HG02763 (cell line): ENCODE measurements around the gene SLC9A9.

Source experiments
- ATAC-seq: cut with Tn5 transposase; IDR thresholded peaks from one replicate; pipeline ENCODE4 v1.9.1; 2021; ENCODE audit warnings: mild to moderate bottlenecking, moderate library complexity; ENCODE audit not compliant: unreplicated experiment

Gene SLC9A9

GRCh38 chr3:143337387-143337786 lies 510.9 kb downstream of the SLC9A9 start:
- no peak for ATAC-seq

- no peak for ATAC-seq
Observed at GRCh38 chr3:143334231-143334630, 514.0 kb downstream of the SLC9A9 start.

- ATAC-seq, result no peak
Observed at GRCh38 chr3:143333367-143333766, 514.9 kb downstream of the SLC9A9 start.

GRCh38 chr3:143332026-143332425 lies 516.2 kb downstream of the SLC9A9 start:
- ATAC-seq, result no peak

- ATAC-seq, result no peak
Observed at GRCh38 chr3:143331350-143331749, 516.9 kb downstream of the SLC9A9 start.

- ATAC-seq, result no peak
Observed at GRCh38 chr3:143330296-143330868, 517.9 kb downstream of the SLC9A9 start.

- no peak for ATAC-seq
Observed at GRCh38 chr3:143329567-143330211, 518.6 kb downstream of the SLC9A9 start.

- ATAC-seq, result no peak
Observed at GRCh38 chr3:143328451-143328850, 519.8 kb downstream of the SLC9A9 start.

- ATAC-seq, result no peak
Observed at GRCh38 chr3:143326983-143327778, 521.1 kb downstream of the SLC9A9 start.

- ATAC-seq, result no peak
Observed at GRCh38 chr3:143321058-143321769, 527.1 kb downstream of the SLC9A9 start.

GRCh38 chr3:143315766-143316165 lies 532.5 kb downstream of the SLC9A9 start:
- no peak for ATAC-seq

- ATAC-seq, result no peak
Observed at GRCh38 chr3:143314251-143315093, 533.8 kb downstream of the SLC9A9 start.

GRCh38 chr3:143313893-143314188 lies 534.4 kb downstream of the SLC9A9 start:
- ATAC-seq, result no peak

GRCh38 chr3:143313025-143313892 lies 535.0 kb downstream of the SLC9A9 start:
- no peak for ATAC-seq

- ATAC-seq, result no peak
Observed at GRCh38 chr3:143311096-143311495, 537.2 kb downstream of the SLC9A9 start.

GRCh38 chr3:143309705-143310104 lies 538.6 kb downstream of the SLC9A9 start:
- ATAC-seq, result no peak

- ATAC-seq, result peak; percentile 48
Observed at GRCh38 chr3:143307613-143308183, 540.6 kb downstream of the SLC9A9 start.

- ATAC-seq, result no peak
Observed at GRCh38 chr3:143306407-143306806, 541.9 kb downstream of the SLC9A9 start.

- ATAC-seq, result no peak
Observed at GRCh38 chr3:143302638-143303171, 545.6 kb downstream of the SLC9A9 start.
